H1 (cell line): Measurements from ENCODE around the gene RPS29. TPM values are rescaled to one million over a fixed set of nuclear protein-coding genes. Genes with fewer than 3 reads are reported as not detected.

Experiments used
- CREB1 ChIP-seq: IDR thresholded peaks from 2 replicates; pipeline ENCODE4 v1.6.1; 2012; ENCODE audit warnings: inconsistent platforms
- CTBP2 ChIP-seq: IDR thresholded peaks from 2 replicates; pipeline ENCODE4 v1.7.0; 2011; ENCODE audit warnings: borderline replicate concordance, mild to moderate bottlenecking, moderate library complexity, mixed read lengths, low read length; ENCODE audit not compliant: insufficient read depth, insufficient read length
- EP300 ChIP-seq, 2 experiments: IDR thresholded peaks; 1 replicate in 1 of 2; 2 replicates in 1 of 2; pipeline ENCODE4 v1.6.1; 2011 to 2012; ENCODE audit warnings: low read depth in 2 of 2, low read length in 2 of 2, mild to moderate bottlenecking in 2 of 2, borderline replicate concordance in 1 of 2, inconsistent platforms in 1 of 2, moderate library complexity in 1 of 2
- EZH2 ChIP-seq: fragments of 200-600 bp; sonication (generic); IDR thresholded peaks from 2 replicates; pipeline ENCODE4 v1.7.1; 2012; ENCODE audit warnings: low read depth, mild to moderate bottlenecking, moderate library complexity, low read length, inconsistent platforms; ENCODE audit not compliant: severe bottlenecking
- KDM4A ChIP-seq: IDR thresholded peaks from one replicate; pipeline ENCODE4 v1.7.1; 2012; ENCODE audit warnings: low read depth, mild to moderate bottlenecking, moderate library complexity, low read length, inconsistent platforms; ENCODE audit not compliant: severe bottlenecking
- PHF8 ChIP-seq: fragments of 200-600 bp; sonication (generic); conservative IDR thresholded peaks from 2 replicates; pipeline ENCODE4 v1.7.1; 2012; ENCODE audit warnings: low read depth, mild to moderate bottlenecking, inconsistent platforms, low read length, moderate library complexity
- POLR2A ChIP-seq, 2 experiments: IDR thresholded peaks; 1 replicate in 1 of 2; 2 replicates in 1 of 2; pipeline ENCODE4 v1.6.1; 2011; ENCODE audit warnings: low read depth in 2 of 2, low read length in 2 of 2, mild to moderate bottlenecking in 2 of 2; ENCODE audit errors: control extremely low read depth in 1 of 2
- RAD21 ChIP-seq, 2 experiments: IDR thresholded peaks in 1 of 2; conservative IDR thresholded peaks in 1 of 2; 2 replicates each; pipeline ENCODE4 v1.6.1; 2011; ENCODE audit warnings: low read depth in 2 of 2, low read length in 2 of 2, improper control_type of control experiment in 1 of 2, inconsistent platforms in 1 of 2, mild to moderate bottlenecking in 1 of 2, moderate library complexity in 1 of 2
- SP1 ChIP-seq: IDR thresholded peaks from 2 replicates; pipeline ENCODE4 v1.6.1; 2011; ENCODE audit warnings: low read depth, low read length
- SUZ12 ChIP-seq: fragments of 200-600 bp; sonication (generic); IDR thresholded peaks from 2 replicates; pipeline ENCODE4 v1.6.1; 2012; ENCODE audit warnings: mild to moderate bottlenecking, inconsistent platforms, low read length, moderate library complexity, mixed read lengths
- polyA plus RNA-seq, 7 experiments: library from polyadenylated mRNA; depleted of rRNA in 3 of 7; stranded (reverse) in 5 of 7; unstranded in 2 of 7; fragments of >200 nt in 5 of 7; fragments of 200-250 nt in 2 of 7; gene quantifications; 1 replicate in 5 of 7; 2 replicates in 1 of 7; 4 replicates in 1 of 7; pipeline versions ENCODE4 v1.2.1 to v1.2.3, GENCODE V29; 2011 to 2013; ENCODE audit warnings: missing spikeins in 2 of 7, mixed read lengths in 2 of 7
- total RNA-seq: library from RNA; stranded (reverse); fragmentation: NEBNext Ultra II Directional; extraction: Animal tissue kit (Norgen Biotek cat#: 25700); gene quantifications from 2 replicates; pipeline ENCODE4 v1.2.1, GENCODE V29; 2021

The RPS29 gene
- total and polyA plus RNA-seq, 2 of the 8 experiments (the other 6 are each of a cell fraction or from before 2014, with no cell fraction given), result 2,193 to 23,165 TPM

DNA sequence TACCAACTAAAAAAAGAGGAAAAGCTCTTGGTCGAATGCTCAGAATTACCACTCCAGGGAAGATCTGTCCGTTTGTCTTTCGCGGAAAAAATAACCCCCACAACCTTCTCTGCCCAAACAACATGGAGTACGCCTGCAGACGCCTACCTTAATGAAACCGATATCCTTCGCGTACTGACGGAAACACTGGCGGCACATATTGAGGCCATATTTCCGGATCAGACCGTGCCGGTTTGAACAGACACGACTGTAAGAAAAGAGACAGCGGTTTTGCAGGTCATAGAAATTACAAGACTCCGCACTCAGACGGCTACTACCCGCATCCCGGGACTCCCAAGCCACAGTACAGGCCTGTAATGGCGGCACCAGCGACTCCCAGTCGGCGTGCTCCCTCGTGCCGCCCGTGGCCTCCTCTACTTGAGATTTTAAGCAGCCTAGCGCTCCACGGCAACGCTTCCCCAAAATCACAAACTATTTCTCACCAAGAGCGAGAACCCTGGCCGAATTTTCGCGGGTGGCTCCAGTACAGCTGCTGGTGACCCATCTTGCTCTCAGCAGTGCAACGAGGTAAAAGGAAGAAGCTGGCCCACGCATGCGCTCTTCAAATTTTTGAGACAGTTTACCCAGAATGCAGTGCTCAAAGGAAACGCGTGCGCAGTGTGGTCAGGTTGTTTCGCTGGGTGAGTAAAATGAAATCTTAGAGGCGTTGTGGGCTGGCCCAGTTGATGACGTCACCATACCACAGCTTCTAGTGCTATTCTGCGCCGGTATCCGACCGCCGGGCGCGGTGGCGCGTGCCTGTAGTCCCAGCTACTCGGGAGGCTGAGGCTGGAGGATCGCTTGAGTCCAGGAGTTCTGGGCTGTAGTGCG is at the start of gene RPS29 (continued):
- no peak for TF ChIP-seq EP300 (IDR thresholded peaks at IDR 0.05; ENCODE audit: borderline replicate concordance in 1 of 2, low read depth in 2 of 2, low read length in 2 of 2)
- no peak for TF ChIP-seq KDM4A
- no peak for TF ChIP-seq SP1
- peak; percentile 94 for TF ChIP-seq CREB1
- TF ChIP-seq CTBP2, result no peak
- TF ChIP-seq SUZ12, result no peak
- peak; percentile 93 to 97 for TF ChIP-seq POLR2A (IDR thresholded peaks at IDR 0.05; ENCODE audit: control extremely low read depth in 1 of 2, low read depth in 2 of 2, low read length in 2 of 2)
- TF ChIP-seq EZH2, result no peak
- no peak for TF ChIP-seq RAD21 (IDR thresholded peaks at IDR 0.05 in 1 of 2, conservative IDR thresholded peaks at IDR 0.05 in 1 of 2; ENCODE audit: low read depth in 2 of 2, low read length in 2 of 2)
- TF ChIP-seq PHF8, result peak; percentile 92
